GM18951 (cell line): ENCODE data around the gene SIL1.
"Not testable (repeated sequence)": the region's sequence is repeated elsewhere in the genome, so short reads cannot be mapped to it uniquely, and the experiment has no call there.

Experiments
- POLR2A ChIP-seq: IDR thresholded peaks from 4 replicates; pipeline ENCODE4 v1.6.1; 2011; ENCODE audit warnings: mild to moderate bottlenecking; ENCODE audit not compliant: insufficient read length, insufficient read depth; ENCODE audit errors: extremely low read depth
- in situ Hi-C: fragments of 300-500 bp; cut with MboI; formaldehyde crosslinking; loops from one replicate; pipeline ENCODE4 v1.12.0; 2022; ENCODE audit warnings: low sequenced_read_pairs, mixed read lengths, inconsistent platforms; ENCODE audit not compliant: unreplicated experiment

Gene SIL1

GRCh38 chr5:139190125-139190524 is 8.0 kb downstream of the SIL1 start:
- in situ Hi-C loops = no loop called here
- TF ChIP-seq POLR2A = no peak

DNA sequence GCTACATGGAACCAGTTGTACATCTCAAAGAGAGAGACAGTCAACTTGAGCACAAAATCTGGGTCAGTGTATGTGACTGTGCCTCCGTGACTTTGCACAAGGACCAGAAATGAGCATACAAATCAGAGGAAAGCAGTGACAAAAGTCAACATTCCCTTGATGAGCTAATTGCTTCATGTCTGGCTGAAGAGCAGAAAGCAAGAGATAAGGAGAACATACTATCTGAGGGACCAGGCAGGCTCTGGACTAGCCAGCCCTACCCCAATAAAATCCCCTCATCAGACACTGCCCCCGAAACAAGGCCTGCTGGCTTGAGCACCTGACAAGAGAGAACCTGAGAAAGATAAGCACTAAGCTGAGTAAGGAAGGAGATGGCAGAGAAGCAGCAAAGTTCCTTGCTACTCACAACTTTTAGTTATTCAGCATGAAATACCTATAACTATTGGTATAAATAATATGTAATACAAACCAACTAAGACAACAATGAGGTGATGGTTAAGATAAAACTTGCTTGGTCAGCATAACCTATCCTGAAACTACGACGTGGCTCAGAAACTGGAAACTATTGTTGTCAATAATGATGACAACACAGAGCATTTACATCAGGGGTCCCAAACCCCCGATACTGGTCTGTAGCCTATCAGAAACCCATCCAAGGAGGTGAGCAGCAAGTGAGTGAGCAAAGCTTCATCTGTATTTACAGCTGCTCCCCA is 9.5 kb downstream of the SIL1 start:
- in situ Hi-C loops = no loop called here
- TF ChIP-seq POLR2A = no peak

- no peak for TF ChIP-seq POLR2A
- in situ Hi-C loops = no loop called here
Observed at GRCh38 chr5:139186752-139187326, 11.3 kb downstream of the SIL1 start.

- in situ Hi-C loops = no loop called here
- TF ChIP-seq POLR2A = no peak
Observed at GRCh38 chr5:139186261-139186660, 11.9 kb downstream of the SIL1 start.

DNA sequence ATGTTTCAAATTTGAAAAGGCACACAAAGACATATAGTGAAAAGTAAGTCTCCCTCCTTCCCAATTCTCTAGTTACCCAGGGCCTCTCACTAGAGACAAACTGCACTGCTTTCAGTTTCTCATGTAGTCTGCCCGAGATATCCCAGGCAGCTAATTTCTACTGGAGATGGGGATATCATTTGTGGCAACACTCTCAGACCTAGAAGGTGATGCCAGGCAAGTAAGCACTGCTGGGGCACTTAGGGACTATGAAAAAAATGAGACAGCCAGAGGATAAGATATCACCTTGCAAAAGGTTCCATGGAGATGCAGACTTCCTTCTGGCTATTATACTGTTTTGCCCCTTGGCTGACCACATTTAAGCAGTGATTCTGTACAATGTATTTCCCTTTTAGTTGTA is 12.6 kb downstream of the SIL1 start:
- in situ Hi-C loops = no loop called here
- no peak for TF ChIP-seq POLR2A

DNA sequence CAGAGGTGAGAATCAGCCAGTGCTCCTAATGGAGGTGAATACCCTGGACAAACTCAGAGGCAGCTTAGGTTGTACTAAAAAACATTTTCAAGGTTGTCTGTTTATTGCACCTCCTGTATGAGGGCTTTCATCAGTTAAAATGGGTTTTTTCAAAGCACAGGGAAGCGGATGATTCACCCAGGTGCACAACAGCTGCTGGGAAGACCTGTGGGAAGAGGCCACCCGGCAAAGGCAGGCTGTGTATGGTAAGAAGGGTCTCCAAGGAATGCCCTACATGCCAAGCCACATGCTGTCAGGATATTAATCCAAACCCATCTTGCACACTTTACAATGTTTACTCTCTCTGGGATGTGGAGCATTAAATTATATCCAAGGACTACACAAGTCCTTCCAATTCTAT is 14.7 kb downstream of the SIL1 start:
- no peak for TF ChIP-seq POLR2A
- in situ Hi-C loops = no loop called here

DNA sequence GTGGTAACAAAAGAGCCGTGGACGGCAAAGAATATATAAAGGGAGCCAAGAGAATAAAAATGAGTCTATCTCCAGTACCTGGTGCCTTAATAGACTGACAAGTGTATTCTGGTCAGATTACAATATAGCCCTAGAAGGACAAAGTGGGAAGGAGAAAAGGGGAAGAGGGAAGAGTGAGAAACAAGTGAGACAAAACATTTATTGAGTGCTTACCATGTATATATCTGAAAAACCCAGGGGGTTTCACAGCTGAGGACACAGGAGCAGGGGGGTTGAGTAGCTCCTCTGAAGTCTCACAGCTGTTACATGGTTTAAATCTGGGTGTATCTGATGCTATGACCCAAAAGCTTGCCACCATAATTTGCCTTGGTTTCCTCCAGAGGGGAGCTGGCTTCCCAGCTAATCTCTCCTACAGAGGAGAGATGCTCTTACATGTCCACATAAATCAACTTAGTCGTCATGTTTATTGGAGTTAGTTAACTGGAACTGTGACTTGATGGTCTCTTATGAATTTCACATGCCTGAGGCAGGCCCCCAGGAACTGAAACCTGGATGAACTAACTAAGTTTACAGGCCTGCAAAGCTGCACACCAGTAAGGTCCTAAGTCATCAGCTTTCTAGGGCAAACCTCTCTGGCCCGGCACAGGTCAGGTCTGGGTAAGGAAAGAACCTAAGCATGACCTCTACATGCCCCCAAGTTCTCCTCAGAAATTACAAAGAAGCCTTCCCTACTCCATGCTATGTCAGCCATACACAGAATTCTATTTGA is 15.5 kb downstream of the SIL1 start:
- in situ Hi-C loops = no loop called here
- no peak for TF ChIP-seq POLR2A

DNA sequence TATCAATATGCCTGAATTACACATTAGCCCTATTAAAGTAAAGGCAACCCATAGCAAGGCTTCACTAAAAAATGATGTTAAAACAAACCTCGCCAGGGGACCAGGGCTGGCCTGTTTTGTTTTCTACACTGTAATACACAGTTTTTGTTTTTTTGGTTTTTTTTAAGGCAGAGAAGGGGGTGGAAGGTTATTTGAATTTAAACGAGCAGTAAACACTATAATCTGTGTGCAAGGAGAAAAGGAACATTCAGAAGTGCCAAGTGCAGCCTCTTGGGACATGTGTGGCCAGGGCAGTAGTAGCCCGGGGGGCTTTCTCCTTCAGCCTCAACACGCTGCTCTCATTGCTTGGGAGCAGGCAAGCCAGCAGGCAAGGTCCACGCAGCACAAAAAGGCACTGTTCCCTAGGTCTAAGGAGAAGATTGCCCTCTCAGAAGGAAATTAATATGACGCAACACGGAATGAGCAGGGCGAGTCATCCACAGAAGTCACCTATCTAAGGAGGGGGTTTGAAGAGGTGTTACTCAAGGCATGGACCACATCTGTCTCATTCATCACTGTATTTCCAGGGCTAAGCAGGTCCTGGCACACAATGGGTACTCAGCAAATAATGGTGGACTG is 16.2 kb downstream of the SIL1 start:
- in situ Hi-C loops = no loop called here
- no peak for TF ChIP-seq POLR2A

- TF ChIP-seq POLR2A = no peak
- in situ Hi-C loops = no loop called here
Observed at GRCh38 chr5:139181322-139181730, 16.8 kb downstream of the SIL1 start.

- in situ Hi-C loops = no loop called here
Observed at GRCh38 chr5:139180850-139181249, 17.3 kb downstream of the SIL1 start.

DNA sequence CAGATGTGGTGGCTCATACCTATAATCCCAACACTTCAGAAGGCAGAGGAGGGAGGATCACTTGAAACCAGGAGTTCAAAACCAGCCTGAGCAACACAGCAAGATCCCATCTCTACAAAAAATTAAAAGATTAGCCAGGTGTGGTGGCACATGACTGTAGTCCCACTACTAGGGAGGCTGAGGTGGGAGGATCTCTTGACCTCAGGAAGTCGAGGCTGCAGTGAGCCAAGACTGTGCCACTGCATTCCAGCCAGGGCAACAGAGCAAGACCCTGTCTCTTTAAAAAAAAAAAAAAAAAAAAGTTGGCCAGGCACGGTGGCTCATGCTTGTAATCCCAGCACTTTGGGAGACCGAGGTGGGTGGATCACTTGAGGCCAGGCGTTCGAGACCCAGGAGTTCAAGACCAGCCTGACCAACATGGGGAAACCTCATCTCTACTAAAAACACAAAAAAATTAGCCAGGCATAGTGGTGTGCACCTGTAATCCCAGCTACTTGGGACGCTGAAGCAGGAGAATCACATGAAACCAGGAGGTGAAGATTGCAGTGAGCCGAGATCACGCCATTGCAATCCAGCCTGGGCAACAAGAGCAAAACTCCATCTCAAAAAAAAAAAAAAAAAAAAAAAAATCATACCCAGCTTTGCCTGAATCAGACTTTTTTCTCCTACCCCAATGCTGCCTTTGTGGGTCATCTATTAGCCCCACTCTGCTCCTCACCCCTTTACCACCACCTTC is 18.2 kb downstream of the SIL1 start:
- in situ Hi-C loops = not testable (repeated sequence)

More at GRCh38 chr5:139180850-139181249, 17.3 kb downstream of the SIL1 start:
- no peak for TF ChIP-seq POLR2A

GRCh38 chr5:139178935-139179334 is 19.2 kb downstream of the SIL1 start:
- in situ Hi-C loops = no loop called here
- no peak for TF ChIP-seq POLR2A

DNA sequence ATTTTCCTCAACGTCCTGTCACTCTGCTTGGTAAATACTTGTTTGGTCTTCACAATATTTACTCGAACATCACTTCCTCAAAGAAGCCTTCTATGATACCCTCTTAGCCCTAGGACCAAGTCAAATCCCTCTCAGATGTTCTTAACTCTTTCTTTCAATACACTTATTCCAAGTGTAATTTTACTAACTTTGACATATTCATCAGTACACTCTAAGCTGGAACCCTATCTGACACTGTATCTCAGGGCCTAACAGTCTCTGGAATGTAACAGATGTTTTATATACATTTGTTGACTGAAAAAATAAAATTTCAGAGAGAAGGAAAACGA is 19.6 kb downstream of the SIL1 start:
- TF ChIP-seq POLR2A = no peak
- in situ Hi-C loops = no loop called here
